HS-5 (cell line): ENCODE measurements around the gene PGF.

Experiments
- DNase-seq: peaks from one replicate; pipeline ENCODE4 v3.0.0-alpha.2; 2012; ENCODE audit warnings: low read depth

The PGF gene

GRCh38 chr14:74918380-74918779 is 37.0 kb downstream of the PGF start:
- DNase-seq: no peak

GRCh38 chr14:74917646-74918081 is 37.7 kb downstream of the PGF start:
- no peak for DNase-seq

GRCh38 chr14:74917178-74917543 is 38.2 kb downstream of the PGF start:
- no peak for DNase-seq

- no peak for DNase-seq
Measured at GRCh38 chr14:74915826-74916225, 39.6 kb downstream of the PGF start.

- no peak for DNase-seq
Measured at GRCh38 chr14:74915426-74915825, 40.0 kb downstream of the PGF start.

GRCh38 chr14:74913986-74914573 is 41.3 kb downstream of the PGF start:
- peak; percentile 18 for DNase-seq

- DNase-seq: no peak
Measured at GRCh38 chr14:74913393-74913910, 41.9 kb downstream of the PGF start.

- DNase-seq: no peak
Measured at GRCh38 chr14:74912801-74913200, 42.6 kb downstream of the PGF start.

GRCh38 chr14:74912111-74912510 is 43.3 kb downstream of the PGF start:
- DNase-seq: no peak

GRCh38 chr14:74911704-74912103 is 43.7 kb downstream of the PGF start:
- DNase-seq: no peak

GRCh38 chr14:74911221-74911620 is 44.2 kb downstream of the PGF start:
- no peak for DNase-seq

GRCh38 chr14:74910556-74910955 is 44.8 kb downstream of the PGF start:
- no peak for DNase-seq

GRCh38 chr14:74909911-74910310 is 45.5 kb downstream of the PGF start:
- no peak for DNase-seq

- DNase-seq: no peak
Measured at GRCh38 chr14:74909501-74909900, 45.9 kb downstream of the PGF start.

GRCh38 chr14:74908861-74909341 is 46.5 kb downstream of the PGF start:
- no peak for DNase-seq

- no peak for DNase-seq
Measured at GRCh38 chr14:74907744-74908143, 47.7 kb downstream of the PGF start.

- DNase-seq: no peak
Measured at GRCh38 chr14:74906925-74907521, 48.4 kb downstream of the PGF start.

- DNase-seq: no peak
Measured at GRCh38 chr14:74905595-74906142, 49.7 kb downstream of the PGF start.

GRCh38 chr14:74904635-74905503 is 50.5 kb downstream of the PGF start:
- no peak for DNase-seq

GRCh38 chr14:74902941-74903705 is 52.3 kb downstream of the PGF start:
- DNase-seq: no peak

- DNase-seq: no peak
Measured at GRCh38 chr14:74898694-74899093, 56.7 kb downstream of the PGF start.

GRCh38 chr14:74898083-74898482 is 57.3 kb downstream of the PGF start:
- no peak for DNase-seq
